DOHH2 (cell line): Measurements from ENCODE around the gene KIF13A.

Source experiments
- H3F3A ChIP-seq: fragments of 200-600 bp; sonication (generic), shearing (Covaris generic); 2 replicates; pipeline ENCODE4 v1.6.0; 2016; ENCODE audit warnings: antibody characterized with exemption, mild to moderate bottlenecking; ENCODE audit not compliant: control insufficient read depth, insufficient read depth
- H3K27ac ChIP-seq: fragments of 200-600 bp; sonication (generic); 2 replicates; pipeline ENCODE4 v1.5.1; 2014; ENCODE audit warnings: low read depth, mild to moderate bottlenecking, low read length, moderate library complexity
- H3K27me3 ChIP-seq: fragments of 200-600 bp; sonication (generic); 2 replicates; pipeline ENCODE4 v1.6.1; 2014; ENCODE audit warnings: mild to moderate bottlenecking, low read length, mixed read lengths; ENCODE audit not compliant: control insufficient read depth
- H3K36me3 ChIP-seq: fragments of 200-600 bp; sonication (generic); 2 replicates; pipeline ENCODE4 v1.6.1; 2014; ENCODE audit warnings: mild to moderate bottlenecking, low read length, moderate library complexity, mixed read lengths; ENCODE audit not compliant: control insufficient read depth
- H3K4me1 ChIP-seq: fragments of 200-600 bp; sonication (generic); 2 replicates; pipeline ENCODE4 v1.6.1; 2014; ENCODE audit warnings: mild to moderate bottlenecking, low read length, mixed read lengths; ENCODE audit not compliant: control insufficient read depth
- H3K4me2 ChIP-seq: fragments of 200-600 bp; sonication (generic); 2 replicates; pipeline ENCODE4 v1.6.0; 2014; ENCODE audit warnings: mild to moderate bottlenecking, low read length, moderate library complexity
- H3K4me3 ChIP-seq: fragments of 200-600 bp; sonication (generic); 2 replicates; pipeline ENCODE4 v1.5.1; 2014; ENCODE audit warnings: mild to moderate bottlenecking, low read length, mixed read lengths
- H3K79me2 ChIP-seq: fragments of 200-600 bp; sonication (generic); 2 replicates; pipeline ENCODE4 v1.6.1; 2014; ENCODE audit warnings: mild to moderate bottlenecking, low read length, mixed read lengths; ENCODE audit not compliant: control insufficient read depth
- H3K9me2 ChIP-seq: fragments of 200-600 bp; sonication (generic); replicated peaks from 2 replicates; pipeline ENCODE4 v1.6.1; 2014; ENCODE audit warnings: mild to moderate bottlenecking, low read length, mixed read lengths; ENCODE audit not compliant: control insufficient read depth
- H3K9me3 ChIP-seq: fragments of 200-600 bp; sonication (generic); 2 replicates; pipeline ENCODE4 v1.6.1; 2014; ENCODE audit warnings: antibody characterized with exemption, low read length, mixed read lengths; ENCODE audit not compliant: control insufficient read depth, insufficient read depth
- H4K20me1 ChIP-seq: fragments of 200-600 bp; sonication (generic); 2 replicates; pipeline ENCODE4 v1.6.0; 2014; ENCODE audit warnings: low read depth, mild to moderate bottlenecking, antibody characterized with exemption, low read length, moderate library complexity; ENCODE audit not compliant: control insufficient read depth, insufficient read depth
- EZH2phosphoT487 ChIP-seq: fragments of 200-600 bp; sonication (generic); IDR thresholded peaks from 2 replicates; pipeline ENCODE4 v1.6.1; 2017; ENCODE audit warnings: borderline replicate concordance, mild to moderate bottlenecking, antibody characterized with exemption, low read length, moderate library complexity, mixed read lengths
- TF ChIP-seq, protein P1 (sequence below): fragments of 200-600 bp; sonication (generic); IDR thresholded peaks from one replicate; pipeline ENCODE4 v1.5.1; 2014; ENCODE audit warnings: antibody characterized with exemption, mild to moderate bottlenecking, low read depth, low read length; ENCODE audit not compliant: poor library complexity, severe bottlenecking

The KIF13A gene

DNA sequence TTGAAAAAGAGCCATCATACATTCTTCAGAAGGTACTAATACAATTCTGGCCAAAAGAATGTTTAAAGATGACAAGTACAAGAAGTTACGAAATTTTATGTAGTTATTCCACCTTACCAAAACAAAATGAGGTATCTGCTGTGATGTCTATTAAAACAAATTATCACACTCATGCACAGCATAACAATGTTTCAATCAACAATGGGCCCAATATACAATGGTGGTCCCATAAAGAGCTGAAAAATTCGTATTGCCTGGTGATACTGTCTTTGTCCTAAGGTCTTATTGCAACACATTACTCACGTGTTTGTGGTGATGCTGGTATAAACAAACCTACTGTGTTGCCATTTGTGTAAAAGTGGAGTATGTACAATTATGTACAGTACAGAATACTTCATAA is 277.1 kb downstream of the KIF13A start:
- H3K36me3 ChIP-seq, result peaks cover 32% of the 10 kb centered on the region
- no peaks in the 10 kb centered on the region for H3K27me3 ChIP-seq
- TF ChIP-seq, protein P1, sequence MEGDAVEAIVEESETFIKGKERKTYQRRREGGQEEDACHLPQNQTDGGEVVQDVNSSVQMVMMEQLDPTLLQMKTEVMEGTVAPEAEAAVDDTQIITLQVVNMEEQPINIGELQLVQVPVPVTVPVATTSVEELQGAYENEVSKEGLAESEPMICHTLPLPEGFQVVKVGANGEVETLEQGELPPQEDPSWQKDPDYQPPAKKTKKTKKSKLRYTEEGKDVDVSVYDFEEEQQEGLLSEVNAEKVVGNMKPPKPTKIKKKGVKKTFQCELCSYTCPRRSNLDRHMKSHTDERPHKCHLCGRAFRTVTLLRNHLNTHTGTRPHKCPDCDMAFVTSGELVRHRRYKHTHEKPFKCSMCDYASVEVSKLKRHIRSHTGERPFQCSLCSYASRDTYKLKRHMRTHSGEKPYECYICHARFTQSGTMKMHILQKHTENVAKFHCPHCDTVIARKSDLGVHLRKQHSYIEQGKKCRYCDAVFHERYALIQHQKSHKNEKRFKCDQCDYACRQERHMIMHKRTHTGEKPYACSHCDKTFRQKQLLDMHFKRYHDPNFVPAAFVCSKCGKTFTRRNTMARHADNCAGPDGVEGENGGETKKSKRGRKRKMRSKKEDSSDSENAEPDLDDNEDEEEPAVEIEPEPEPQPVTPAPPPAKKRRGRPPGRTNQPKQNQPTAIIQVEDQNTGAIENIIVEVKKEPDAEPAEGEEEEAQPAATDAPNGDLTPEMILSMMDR, result no peak
- no peak for TF ChIP-seq EZH2phosphoT487
- H3F3A ChIP-seq, result peaks cover 5% of the 10 kb centered on the region
- peaks cover 28% of the 10 kb centered on the region for H3K79me2 ChIP-seq
- H3K27ac ChIP-seq, result no peak overlapping the region
- H3K4me2 ChIP-seq, result no peak overlapping the region
- H3K9me2 ChIP-seq, result no peaks in the 10 kb centered on the region
- H4K20me1 ChIP-seq, result no peaks in the 10 kb centered on the region
- H3K4me3 ChIP-seq, result no peak overlapping the region
- peaks cover 7% of the 10 kb centered on the region for H3K4me1 ChIP-seq
- no peaks in the 10 kb centered on the region for H3K9me3 ChIP-seq

DNA sequence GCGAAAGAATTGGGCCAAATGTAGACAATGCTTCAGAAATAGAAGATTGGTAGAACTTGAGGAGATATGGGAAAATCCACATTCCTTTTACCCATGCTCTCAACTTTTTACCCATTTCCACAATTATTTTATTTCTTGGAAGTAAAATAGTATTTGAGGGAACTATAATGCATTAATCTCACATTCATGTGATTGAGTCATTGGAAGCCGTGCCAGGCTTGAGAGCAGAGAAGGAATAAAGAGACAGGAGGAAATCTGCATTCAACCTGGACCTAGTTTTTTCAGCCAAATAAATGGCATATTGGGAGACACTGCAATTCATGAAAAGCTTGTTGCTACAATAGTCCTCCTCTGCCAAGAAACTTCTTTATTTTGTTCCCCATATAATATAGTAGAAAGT is 278.0 kb downstream of the KIF13A start:
- Histone ChIP-seq H3K27me3 (no peaks in the 10 kb centered on the region), H3F3A (peaks cover 11% of the 10 kb centered on the region), H3K4me3 (no peak overlapping the region), H3K27ac (no peak overlapping the region), H3K36me3 (peaks cover 39% of the 10 kb centered on the region), H3K4me1 (peaks cover 7% of the 10 kb centered on the region), H3K4me2 (no peak overlapping the region), H3K9me3 (no peaks in the 10 kb centered on the region), H3K79me2 (peaks cover 37% of the 10 kb centered on the region), H4K20me1 (no peaks in the 10 kb centered on the region), H3K9me2 (no peaks in the 10 kb centered on the region)
- TF ChIP-seq, protein P1, result no peak
- no peak for TF ChIP-seq EZH2phosphoT487
